K562 (cell line): ENCODE measurements around the gene ADCY5. TPM values are rescaled to one million over a fixed set of nuclear protein-coding genes. Genes with fewer than 3 reads are reported as not detected.

ENCODE experiments used
- BHLHE40 ChIP-seq: IDR thresholded peaks from 2 replicates; pipeline ENCODE4 v1.6.1; 2011; ENCODE audit warnings: low read length, improper control_type of control experiment
- HOXB6 ChIP-seq: fragments of 250-450 bp; sonication (Bioruptor Pico); IDR thresholded peaks from 2 replicates; pipeline ENCODE4 v1.5.1; 2022; ENCODE audit warnings: mild to moderate bottlenecking, borderline replicate concordance
- JUND ChIP-seq, 2 experiments: IDR thresholded peaks; 2 replicates in 1 of 2; 3 replicates in 1 of 2; pipeline ENCODE4 v1.6.1; 2011; ENCODE audit warnings: borderline replicate concordance in 2 of 2, low read depth in 2 of 2, low read length in 2 of 2, improper control_type of control experiment in 1 of 2, missing biosample characterization in 1 of 2, missing genetic modification characterization in 1 of 2, missing genetic modification reagents in 1 of 2
- NCOR1 ChIP-seq: fragments of 450-650 bp; IDR thresholded peaks from 2 replicates; pipeline ENCODE4 v1.6.1; 2016; ENCODE audit warnings: mild to moderate bottlenecking, moderate library complexity
- POLR3G ChIP-seq: IDR thresholded peaks from 2 replicates; pipeline ENCODE4 v1.6.1; 2011; ENCODE audit not compliant: insufficient read length, insufficient replicate concordance; ENCODE audit errors: extremely low read depth
- REST ChIP-seq, 2 experiments: fragments of 450-650 bp; formaldehyde crosslinking in 1 of 2; IDR thresholded peaks; 2 replicates each; pipeline versions ENCODE4 v1.4.0 to v1.6.1; 2014 to 2020; ENCODE audit warnings: mild to moderate bottlenecking in 2 of 2, borderline replicate concordance in 1 of 2, low read depth in 1 of 2
- TRIM28 ChIP-seq: fragments of 450-650 bp; IDR thresholded peaks from 2 replicates; pipeline ENCODE4 v1.6.1; 2017
- ZNF830 ChIP-seq: fragments of 250-450 bp; sonication (Bioruptor Pico); IDR thresholded peaks from 2 replicates; pipeline ENCODE4 v1.5.0; 2021; ENCODE audit warnings: mild to moderate bottlenecking
- polyA plus RNA-seq, 8 experiments: library from polyadenylated mRNA; depleted of rRNA in 4 of 8; stranded (reverse) in 5 of 8; unstranded in 3 of 8; fragments of >200 nt; fragmentation: Nextera tagmentation in 2 of 8; fragmentation: Illumina TruSeq in 1 of 8; extraction: Ambion mirVana in 2 of 8; extraction: Trizol in 1 of 8; gene quantifications; 2 replicates each; pipeline versions ENCODE4 v1.2.1 to v1.2.3, GENCODE V29; 2011 to 2014; ENCODE audit warnings: inconsistent platforms in 1 of 8, missing spikeins in 1 of 8
- total RNA-seq, 7 experiments: library from RNA; depleted of rRNA in 6 of 7; stranded (reverse); fragments of >200 nt in 6 of 7; fragmentation: Illumina TruSeq in 2 of 7; extraction: Trizol in 2 of 7; gene quantifications; 2 replicates each; pipeline versions ENCODE4 v1.2.1 to v1.2.3, GENCODE V29; 2011 to 2021; ENCODE audit warnings: low replicate concordance in 1 of 7

Gene ADCY5
- total and polyA plus RNA-seq, 9 of the 15 experiments (the other 6 are each of a cell fraction or from before 2014, with no cell fraction given), result under 0.01 TPM; not detected in 8

GRCh38 chr3:123285066-123285465, 163.8 kb downstream of the ADCY5 start (continued):
- no peak for TF ChIP-seq REST (IDR thresholded peaks at IDR 0.05; ENCODE audit: borderline replicate concordance)
- no peak for TF ChIP-seq REST (CRISPR knock-in tag; IDR thresholded peaks at IDR 0.05; ENCODE audit: low read depth)
- TF ChIP-seq TRIM28, result no peak
- no peak for TF ChIP-seq ZNF830
- TF ChIP-seq HOXB6, result no peak
- TF ChIP-seq POLR3G, result no peak
- TF ChIP-seq JUND (IDR thresholded peaks at IDR 0.05; ENCODE audit: borderline replicate concordance, low read depth, low read length), result no peak
- no peak for TF ChIP-seq JUND (tag; IDR thresholded peaks at IDR 0.05; ENCODE audit: borderline replicate concordance, low read depth, low read length)
- no peak for TF ChIP-seq NCOR1
- no peak for TF ChIP-seq BHLHE40
